T1000 (cell line): ENCODE results near the gene ZP3.
"Not testable (repeated sequence)": the region's sequence is repeated elsewhere in the genome, so short reads cannot be mapped to it uniquely, and the experiment has no call there.

ENCODE experiments used
- DNase-seq: peaks from one replicate; lab custom pipeline; 2025; ENCODE audit warnings: mixed read lengths; lab: John Stamatoyannopoulos, UW

The ZP3 gene

GRCh38 chr7:76405738-76406137 lies 19.0 kb upstream of the ZP3 start:
- no peak for DNase-seq

DNA sequence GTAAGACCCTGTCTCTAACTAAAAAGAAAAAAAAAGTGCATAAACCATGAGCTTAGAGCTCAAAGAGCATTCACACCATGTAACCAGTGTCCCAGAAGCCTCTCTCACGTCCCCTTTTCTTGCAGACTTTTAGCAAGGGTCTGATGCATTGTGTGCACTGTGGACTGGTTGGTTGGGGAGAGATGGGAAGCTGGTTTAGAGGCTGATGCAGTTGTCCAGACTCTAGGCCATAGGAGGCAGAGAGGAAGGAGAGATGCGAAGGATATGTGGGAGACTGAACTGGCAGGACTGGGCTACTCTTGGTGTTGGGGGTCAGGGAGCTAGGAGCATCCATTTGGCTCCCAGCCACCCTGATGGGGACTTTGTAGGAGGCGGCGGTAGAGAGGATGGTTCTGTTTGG lies 17.0 kb upstream of the ZP3 start:
- no peak for DNase-seq

- no peak for DNase-seq
These were observed 16.6 kb upstream of the ZP3 start for GRCh38 chr7:76408121-76408560.

DNA sequence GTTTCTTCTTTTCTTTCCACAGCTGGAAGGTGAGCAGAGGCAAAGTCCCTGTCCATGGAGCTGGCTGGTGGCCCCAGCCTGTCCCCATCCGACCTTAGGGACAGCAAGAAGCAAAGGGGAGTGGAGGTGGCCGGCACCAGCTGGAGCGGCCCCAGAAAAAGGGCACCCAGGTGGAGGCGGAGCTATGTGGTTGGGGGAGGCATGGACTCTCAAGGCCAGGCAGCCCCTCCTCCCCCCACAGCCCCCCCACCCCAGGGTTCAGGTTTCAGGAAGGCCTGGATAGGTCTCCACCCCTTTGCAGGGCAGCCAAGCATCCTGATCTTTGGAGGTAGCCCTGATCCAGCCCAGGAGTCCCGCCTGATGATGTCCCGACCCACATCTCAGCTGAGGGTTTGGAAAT lies 15.2 kb upstream of the ZP3 start, which contains the start of gene SSC4D:
SSC4D (minus strand) TSS at position 161 of the 400 bp plus-strand sequence. CDS start 5,258 bp downstream, outside the sequence.
- no peak for DNase-seq

GRCh38 chr7:76411626-76412025 lies 13.1 kb upstream of the ZP3 start:
- no peak for DNase-seq

- no peak for DNase-seq
These were observed 12.5 kb upstream of the ZP3 start for GRCh38 chr7:76412249-76412648.

DNA sequence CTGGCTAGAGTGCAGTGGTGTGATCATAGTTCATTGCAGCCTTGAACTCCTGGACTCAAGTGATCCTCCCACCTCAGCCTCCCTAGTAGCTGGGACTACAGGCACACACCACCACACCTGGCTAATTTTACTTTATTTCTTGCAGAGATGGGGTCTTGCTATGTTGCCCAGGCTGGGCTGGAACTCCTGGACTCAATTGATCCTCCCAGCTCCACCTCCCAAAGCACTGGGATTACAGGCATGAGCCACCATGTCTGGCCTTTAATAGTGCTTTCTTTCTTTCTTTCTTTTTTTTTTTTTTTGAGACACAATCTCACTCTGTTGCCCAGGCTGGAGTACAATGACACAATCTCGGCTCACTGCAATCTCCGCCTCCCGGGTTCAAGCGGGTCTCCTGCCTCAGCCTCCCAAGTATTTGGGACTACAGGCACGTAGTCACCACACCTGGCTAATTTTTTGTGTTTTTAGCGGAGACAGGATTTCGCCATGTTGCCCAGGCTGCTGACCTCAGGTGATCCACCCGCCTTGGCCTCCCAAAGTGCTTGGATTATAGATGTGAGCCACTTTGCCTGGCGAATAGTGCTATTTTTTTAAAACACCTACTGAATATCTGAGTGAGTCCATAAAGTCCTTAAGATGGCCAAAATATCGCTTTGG lies 7.0 kb upstream of the ZP3 start:
- not testable (repeated sequence) for DNase-seq

DNA sequence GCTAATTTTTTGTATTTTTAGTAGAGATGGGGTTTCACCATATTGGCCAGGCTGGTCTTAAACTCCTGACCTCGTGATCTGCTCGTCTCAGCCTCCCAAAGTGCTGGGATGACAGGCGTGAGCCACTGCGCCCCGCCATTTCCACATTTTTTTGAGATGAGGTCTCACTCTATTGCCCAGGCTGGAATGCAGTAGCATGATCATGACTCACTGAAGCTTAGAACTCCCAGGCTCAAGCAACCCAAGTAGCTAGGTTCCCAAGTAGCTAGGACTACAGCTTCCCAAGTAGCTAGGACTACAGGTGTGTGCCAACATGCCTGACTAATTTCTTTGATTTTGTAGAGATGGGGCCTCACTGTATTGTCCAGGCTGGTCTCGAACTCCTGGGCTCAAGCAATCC lies 3.7 kb upstream of the ZP3 start:
- peak; percentile 67 for DNase-seq

- DNase-seq, result no peak
These were observed 911 bp upstream of the ZP3 start for GRCh38 chr7:76423666-76424412.

- no peak for DNase-seq
These were observed 406 bp downstream of the ZP3 start for GRCh38 chr7:76425156-76425555.

DNA sequence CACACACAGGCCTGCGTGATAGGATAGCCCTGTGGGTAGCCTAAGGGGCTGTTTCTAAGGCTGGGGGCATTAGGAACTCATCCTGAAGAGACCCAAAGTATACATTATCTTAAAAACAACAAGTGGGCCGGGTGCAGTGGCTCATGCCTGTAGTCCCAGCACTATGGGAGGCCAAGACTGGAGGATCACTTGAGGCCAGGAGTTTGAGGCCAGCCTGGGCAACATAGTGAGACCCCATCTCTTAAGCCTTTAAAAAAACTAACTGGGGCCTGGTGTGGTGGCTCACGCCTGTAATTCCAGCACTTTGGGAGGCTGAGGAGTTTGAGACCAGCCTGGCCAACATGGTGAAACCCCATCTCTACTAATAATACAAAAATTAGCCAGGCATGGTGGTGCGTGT lies 808 bp downstream of the ZP3 start:
- DNase-seq, result not testable (repeated sequence)

DNA sequence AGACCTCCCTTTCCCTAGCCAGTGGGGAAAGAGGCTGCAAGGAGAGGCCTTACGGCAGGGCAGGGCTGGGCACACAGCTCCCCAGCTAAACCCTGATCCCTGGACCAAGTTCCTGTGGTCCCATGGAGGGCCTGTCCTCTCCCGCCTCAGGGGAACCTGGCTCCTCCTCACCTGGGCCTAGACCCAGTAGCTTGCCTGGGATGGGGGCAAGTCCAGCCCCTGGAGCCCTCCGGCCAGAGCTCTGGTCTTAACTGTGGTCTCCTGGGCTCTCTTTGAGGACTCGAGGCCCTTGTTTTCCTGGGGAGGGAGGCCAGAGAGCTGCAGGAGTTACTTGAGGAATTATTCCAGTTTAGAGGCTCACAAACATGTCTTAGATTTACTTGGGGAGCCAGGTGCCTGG lies 1.5 kb downstream of the ZP3 start:
- no peak for DNase-seq

GRCh38 chr7:76427635-76428034 lies 2.9 kb downstream of the ZP3 start:
- DNase-seq, result no peak

GRCh38 chr7:76428149-76428823 lies 3.5 kb downstream of the ZP3 start:
- DNase-seq, result no peak

- no peak for DNase-seq
These were observed 4.4 kb downstream of the ZP3 start for GRCh38 chr7:76428868-76429805.

DNA sequence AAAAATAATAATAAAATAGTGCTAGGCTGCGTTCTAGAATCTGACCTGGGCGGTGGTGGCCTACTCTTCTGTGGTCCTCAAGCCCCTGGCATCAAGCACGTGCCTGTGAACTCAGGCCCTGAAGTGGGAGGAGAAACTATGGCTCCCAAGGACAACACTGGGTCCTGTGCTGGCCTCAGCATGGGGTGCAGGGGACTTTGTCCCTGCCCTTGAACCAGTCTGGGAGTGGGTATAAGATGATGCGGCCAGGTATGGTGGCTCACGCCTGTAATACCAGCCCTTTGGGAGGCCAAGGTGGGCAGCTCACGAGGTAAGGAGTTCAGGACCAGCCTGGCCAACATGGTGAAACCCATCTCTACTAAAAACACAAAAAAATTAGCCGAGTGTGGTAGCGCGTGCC lies 5.5 kb downstream of the ZP3 start:
- DNase-seq, result no peak

- no peak for DNase-seq
These were observed 6.1 kb downstream of the ZP3 start for GRCh38 chr7:76430836-76431235.

DNA sequence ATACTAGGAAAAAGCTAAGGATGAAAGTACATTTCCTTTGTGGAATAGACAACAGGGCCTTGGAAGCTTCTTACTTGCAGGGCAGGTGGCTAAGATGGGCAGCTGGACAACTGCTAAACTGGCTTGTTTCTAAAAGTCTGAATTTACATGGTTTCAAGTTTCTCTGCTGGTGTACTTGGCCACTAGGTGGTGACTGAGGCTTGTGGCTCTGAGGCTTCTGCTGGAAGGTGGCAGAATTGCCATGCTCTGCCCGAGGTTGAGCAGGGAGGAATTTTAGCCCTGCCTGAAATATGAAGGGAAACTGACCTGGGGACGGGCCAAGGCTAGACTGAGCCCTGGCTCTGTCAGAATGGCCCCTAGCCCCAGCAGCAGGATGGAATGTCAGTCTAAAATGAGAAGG lies 13.1 kb downstream of the ZP3 start:
- DNase-seq, result peak; percentile 62

DNA sequence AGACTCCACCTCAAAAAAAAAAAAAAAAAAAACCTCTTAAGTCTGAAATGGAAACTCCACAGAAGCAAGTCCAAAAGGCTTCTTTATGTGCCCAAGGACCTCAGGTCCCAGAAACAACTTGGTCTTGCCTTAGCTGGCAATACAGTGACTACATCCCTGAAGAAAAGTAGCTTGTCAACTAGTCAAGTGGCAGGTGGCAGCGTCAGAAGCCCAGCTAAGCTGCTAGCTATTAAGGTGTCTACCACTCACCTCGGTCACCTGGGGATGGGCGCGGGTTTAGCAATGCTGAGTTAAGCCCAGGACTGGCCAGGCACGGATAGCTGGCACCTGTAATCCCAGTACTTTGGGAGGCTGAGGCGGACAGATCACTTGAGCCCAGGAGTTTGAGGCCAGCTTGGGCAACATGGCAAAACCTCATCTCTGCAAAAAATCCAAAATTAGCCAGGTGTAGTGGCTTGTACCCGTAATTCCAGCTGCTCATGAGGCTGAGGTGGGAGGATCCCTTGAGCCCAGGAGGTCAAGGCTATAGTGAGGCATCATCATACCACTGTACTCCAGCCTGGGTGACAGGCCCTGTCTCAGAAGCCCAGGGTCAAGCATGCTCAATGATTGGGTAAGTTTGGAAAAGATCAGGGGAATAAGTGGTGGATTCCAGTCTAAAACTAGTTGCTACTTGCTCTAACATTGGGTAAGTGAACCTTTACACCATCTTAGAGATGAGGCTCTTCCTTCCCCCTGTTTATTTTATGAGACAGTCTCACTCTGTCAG lies 14.6 kb downstream of the ZP3 start:
- not testable (repeated sequence) for DNase-seq

DNA sequence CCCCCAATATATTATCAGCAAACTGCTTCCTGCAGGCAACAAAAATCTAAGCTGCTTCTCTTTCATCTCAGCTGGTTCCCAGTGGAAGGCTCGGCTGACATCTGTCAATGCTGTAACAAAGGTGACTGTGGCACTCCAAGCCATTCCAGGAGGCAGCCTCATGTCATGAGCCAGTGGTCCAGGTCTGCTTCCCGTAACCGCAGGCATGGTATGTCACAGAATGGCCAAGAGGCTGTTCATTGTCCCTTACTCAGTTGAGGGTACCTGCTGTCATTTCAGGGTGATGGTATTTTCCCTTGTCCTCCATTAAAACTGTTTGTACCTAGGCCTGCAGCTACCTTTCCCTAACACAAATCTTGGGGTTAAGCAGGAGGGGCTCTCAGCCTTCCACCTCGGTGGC lies 15.7 kb downstream of the ZP3 start:
- not testable (repeated sequence) for DNase-seq

- not testable (repeated sequence) for DNase-seq
These were observed 17.0 kb downstream of the ZP3 start for GRCh38 chr7:76441792-76442191.
